ENCODE data around the gene RORB. TPM values are rescaled to one million over a fixed set of nuclear protein-coding genes. Genes with fewer than 3 reads are reported as not detected.

The RORB gene
- total RNA-seq (2014; rRNA removed; shearing (Covaris generic)): 0.05 TPM in 1 of 2 replicates, not detected in the other

- DNase-seq (ENCODE audit: low read depth): peak; percentile 33
These were observed at the start of gene RORB for GRCh38 chr9:74496819-74497747. TSS of gene RORB (plus strand) at chr9:74497335. CDS start at chr9:74497977, 642 bp downstream.

- DNase-seq (ENCODE audit: low read depth): no peak
These were observed 49.5 kb upstream of the RORB start for GRCh38 chr9:74447451-74448193.

GRCh38 chr9:74449060-74449459 lies 48.1 kb upstream of the RORB start:
- DNase-seq (ENCODE audit: low read depth): no peak

- DNase-seq (ENCODE audit: low read depth): no peak
These were observed 38.3 kb upstream of the RORB start for GRCh38 chr9:74458832-74459231.

- no peak for DNase-seq (ENCODE audit: low read depth)
These were observed 33.3 kb upstream of the RORB start for GRCh38 chr9:74463825-74464224.

- DNase-seq (ENCODE audit: low read depth): no peak
These were observed 18.5 kb upstream of the RORB start for GRCh38 chr9:74478606-74479005.

GRCh38 chr9:74479711-74480110 lies 17.4 kb upstream of the RORB start:
- DNase-seq (ENCODE audit: low read depth): no peak

GRCh38 chr9:74487395-74487794 lies 9.7 kb upstream of the RORB start:
- no peak for DNase-seq (ENCODE audit: low read depth)

- DNase-seq (ENCODE audit: low read depth): no peak
These were observed 3.6 kb upstream of the RORB start for GRCh38 chr9:74493512-74493911.

GRCh38 chr9:74494490-74494889 lies 2.6 kb upstream of the RORB start:
- DNase-seq (ENCODE audit: low read depth): no peak

- DNase-seq (ENCODE audit: low read depth): no peak
These were observed 729 bp upstream of the RORB start for GRCh38 chr9:74496406-74496805.

- peak; percentile 14 for DNase-seq (ENCODE audit: low read depth)
These were observed 849 bp downstream of the RORB start for GRCh38 chr9:74497748-74498620.

- DNase-seq (ENCODE audit: low read depth): no peak
These were observed 1.5 kb downstream of the RORB start for GRCh38 chr9:74498621-74499095.

GRCh38 chr9:74499111-74499601 lies 2.0 kb downstream of the RORB start:
- peak; percentile 2 for DNase-seq (ENCODE audit: low read depth)

- peak; percentile 5 for DNase-seq (ENCODE audit: low read depth)
These were observed 2.8 kb downstream of the RORB start for GRCh38 chr9:74499770-74500583.

GRCh38 chr9:74500584-74500924 lies 3.4 kb downstream of the RORB start:
- DNase-seq (ENCODE audit: low read depth): no peak

GRCh38 chr9:74501570-74501969 lies 4.4 kb downstream of the RORB start:
- no peak for DNase-seq (ENCODE audit: low read depth)

- DNase-seq (ENCODE audit: low read depth): no peak
These were observed 6.1 kb downstream of the RORB start for GRCh38 chr9:74503219-74503618.

- no peak for DNase-seq (ENCODE audit: low read depth)
These were observed 6.5 kb downstream of the RORB start for GRCh38 chr9:74503666-74504065.

GRCh38 chr9:74511333-74511732 lies 14.2 kb downstream of the RORB start:
- no peak for DNase-seq (ENCODE audit: low read depth)

- DNase-seq (ENCODE audit: low read depth): no peak
These were observed 15.3 kb downstream of the RORB start for GRCh38 chr9:74512416-74512815.

Measured in M059J (cell line).